Astrocyte (in vitro differentiated cells and primary cell): ENCODE results near the gene CASP10. TPM values are rescaled to one million over a fixed set of nuclear protein-coding genes. Genes with fewer than 3 reads are reported as not detected.
"Not testable (repeated sequence)": the region's sequence is repeated elsewhere in the genome, so short reads cannot be mapped to it uniquely, and the experiment has no call there.

Experiments used
- DNase-seq: peaks from one replicate; pipeline ENCODE4 v3.0.0-alpha.2; 2010; ENCODE audit warnings: low read depth
- FAIRE-seq: peaks from 2 replicates; lab custom pipeline; 2011; peaks lifted over from hg19 to GRCh38; lab: Jason Lieb, UNC
- H2AFZ ChIP-seq: 2 replicates; pipeline ENCODE4 v1.6.0; 2012; ENCODE audit warnings: low read depth, low read length, inconsistent platforms
- H3K27ac ChIP-seq: 2 replicates; pipeline ENCODE4 v1.5.1; 2011; ENCODE audit warnings: low read depth, low read length, inconsistent platforms
- H3K27me3 ChIP-seq: 2 replicates; pipeline ENCODE4 v1.6.0; 2011; ENCODE audit warnings: low read length, inconsistent platforms; ENCODE audit not compliant: insufficient read depth
- H3K36me3 ChIP-seq: 2 replicates; pipeline ENCODE4 v1.5.1; 2011; ENCODE audit warnings: low read length, inconsistent platforms; ENCODE audit not compliant: insufficient read depth
- H3K4me1 ChIP-seq: 2 replicates; pipeline ENCODE4 v1.5.1; 2011; ENCODE audit warnings: low read length, inconsistent platforms; ENCODE audit not compliant: insufficient read depth
- H3K4me2 ChIP-seq: 2 replicates; pipeline ENCODE4 v1.6.0; 2012; ENCODE audit warnings: low read length, inconsistent platforms
- H3K4me3 ChIP-seq: 2 replicates; pipeline ENCODE4 v1.5.1; 2011; ENCODE audit warnings: low read depth, mild to moderate bottlenecking, low read length, inconsistent platforms; ENCODE audit not compliant: insufficient read depth
- H3K79me2 ChIP-seq: 2 replicates; pipeline ENCODE4 v1.6.0; 2012; ENCODE audit warnings: mild to moderate bottlenecking, low read length, inconsistent platforms; ENCODE audit not compliant: insufficient read depth
- H3K9ac ChIP-seq: 2 replicates; pipeline ENCODE4 v1.6.0; 2012; ENCODE audit warnings: mild to moderate bottlenecking, low read length, inconsistent platforms
- H3K9me3 ChIP-seq: 2 replicates; pipeline ENCODE4 v1.5.1; 2012; ENCODE audit warnings: low read depth, mild to moderate bottlenecking, low read length, inconsistent platforms; ENCODE audit not compliant: insufficient read depth
- H4K20me1 ChIP-seq: 2 replicates; pipeline ENCODE4 v1.6.0; 2012; ENCODE audit warnings: low read length, inconsistent platforms; ENCODE audit not compliant: insufficient read depth
- H3K27ac Mint-ChIP-seq: one replicate; pipeline ENCODE4 v1.8.0; 2021; ENCODE audit warnings: mild to moderate bottlenecking, mixed read lengths; ENCODE audit not compliant: unreplicated experiment
- H3K27me3 Mint-ChIP-seq: one replicate; pipeline ENCODE4 v1.8.0; 2021; ENCODE audit warnings: low read depth, mixed read lengths; ENCODE audit not compliant: unreplicated experiment
- H3K36me3 Mint-ChIP-seq: one replicate; pipeline ENCODE4 v1.8.0; 2021; ENCODE audit warnings: low read depth, mixed read lengths; ENCODE audit not compliant: unreplicated experiment
- H3K4me1 Mint-ChIP-seq: one replicate; pipeline ENCODE4 v1.8.0; 2021; ENCODE audit warnings: low read depth, mixed read lengths; ENCODE audit not compliant: unreplicated experiment
- H3K4me3 Mint-ChIP-seq: one replicate; pipeline ENCODE4 v1.8.0; 2021; ENCODE audit warnings: mild to moderate bottlenecking, moderate library complexity, mixed read lengths; ENCODE audit not compliant: unreplicated experiment
- H3K9me3 Mint-ChIP-seq: one replicate; pipeline ENCODE4 v1.8.0; 2021; ENCODE audit warnings: mild to moderate bottlenecking, mixed read lengths; ENCODE audit not compliant: unreplicated experiment
- EZH2 ChIP-seq: IDR thresholded peaks from 2 replicates; pipeline ENCODE4 v1.6.1; 2012; ENCODE audit warnings: mild to moderate bottlenecking, low read length, inconsistent platforms; ENCODE audit not compliant: insufficient read depth
- total RNA-seq: library from RNA; stranded (reverse); gene quantifications from 2 replicates; pipeline ENCODE4 v1.2.1, GENCODE V29; 2021
- TF ChIP-seq, protein P1 (sequence below): IDR thresholded peaks from 2 replicates; pipeline ENCODE4 v1.5.1; 2011; ENCODE audit warnings: low read depth, mild to moderate bottlenecking, inconsistent platforms, low read length, moderate library complexity; ENCODE audit not compliant: insufficient read depth

The CASP10 gene
- total RNA-seq, 1 donor from 2014 or later, result 0.43 TPM

DNA sequence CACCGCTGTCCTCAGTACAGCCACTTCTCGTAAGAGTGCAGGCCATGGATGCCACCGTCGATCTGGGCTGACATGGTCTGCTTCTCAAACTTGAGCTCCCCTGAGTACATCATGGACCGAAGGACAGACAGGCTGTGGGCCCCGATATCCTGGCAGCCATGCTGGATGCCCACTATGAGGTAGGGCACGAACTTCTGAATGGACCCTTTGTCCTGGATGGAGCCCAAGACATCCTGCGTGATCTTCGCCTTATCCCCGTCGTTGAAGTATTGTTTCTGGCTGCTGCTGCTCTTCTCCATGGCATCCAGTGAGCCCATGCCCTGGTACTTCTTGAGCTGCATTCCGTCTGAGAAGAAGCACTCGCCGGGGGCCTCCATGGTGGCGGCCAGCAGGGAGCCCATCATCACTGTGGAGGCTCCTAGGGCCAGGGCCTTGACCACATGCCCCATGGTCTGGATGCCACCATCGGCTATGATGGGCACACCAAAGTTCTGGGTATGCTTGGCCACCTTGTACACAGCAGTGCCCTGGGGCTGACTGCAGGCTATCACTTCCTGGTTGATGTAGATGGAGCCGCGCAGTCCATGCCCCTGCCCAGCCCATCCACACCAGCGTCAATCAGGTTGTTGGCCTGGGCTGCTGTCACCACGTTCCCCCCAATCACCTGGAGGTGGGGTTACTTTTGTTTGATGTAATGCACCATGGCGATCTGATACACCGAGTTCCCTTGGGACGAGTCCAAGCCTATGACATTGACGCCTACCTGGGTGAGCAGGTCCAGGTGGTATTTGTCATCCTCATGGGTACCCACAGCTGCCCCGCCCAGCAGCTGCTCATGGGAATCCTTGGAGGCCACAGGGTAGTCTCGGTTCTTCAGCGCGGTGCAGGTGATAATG, 45.2 kb upstream of the CASP10 start:
- H3K79me2 ChIP-seq, result peaks cover 23% of the 10 kb centered on the region

DNA sequence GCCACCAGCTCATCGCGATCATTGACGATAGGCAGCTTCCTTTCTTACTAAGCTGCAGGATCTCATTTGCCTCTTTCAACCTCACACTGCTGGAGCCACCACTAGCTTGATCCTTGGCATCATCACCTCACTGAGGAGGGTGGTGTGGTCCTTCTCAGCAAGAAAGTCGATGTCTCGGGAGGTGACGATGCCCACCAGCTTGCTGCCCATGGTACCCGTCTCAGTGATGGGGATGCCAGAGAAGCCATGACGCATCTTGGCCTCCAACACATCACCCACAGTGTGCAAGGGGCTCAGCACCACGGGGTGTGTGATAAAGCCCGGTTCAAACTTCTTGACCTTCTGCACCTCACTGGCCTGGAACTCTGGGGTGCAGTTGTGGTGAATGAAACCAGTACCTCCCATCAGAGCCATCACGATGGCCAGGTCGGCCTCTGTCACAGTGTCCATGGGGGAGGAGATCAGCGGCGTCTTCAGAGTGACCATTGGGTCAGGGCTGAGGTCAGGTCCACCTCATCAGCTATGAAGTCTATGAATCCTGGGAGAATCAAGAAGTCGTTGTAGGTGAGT, 44.5 kb upstream of the CASP10 start:
- no peak for TF ChIP-seq EZH2
- TF ChIP-seq, protein P1, sequence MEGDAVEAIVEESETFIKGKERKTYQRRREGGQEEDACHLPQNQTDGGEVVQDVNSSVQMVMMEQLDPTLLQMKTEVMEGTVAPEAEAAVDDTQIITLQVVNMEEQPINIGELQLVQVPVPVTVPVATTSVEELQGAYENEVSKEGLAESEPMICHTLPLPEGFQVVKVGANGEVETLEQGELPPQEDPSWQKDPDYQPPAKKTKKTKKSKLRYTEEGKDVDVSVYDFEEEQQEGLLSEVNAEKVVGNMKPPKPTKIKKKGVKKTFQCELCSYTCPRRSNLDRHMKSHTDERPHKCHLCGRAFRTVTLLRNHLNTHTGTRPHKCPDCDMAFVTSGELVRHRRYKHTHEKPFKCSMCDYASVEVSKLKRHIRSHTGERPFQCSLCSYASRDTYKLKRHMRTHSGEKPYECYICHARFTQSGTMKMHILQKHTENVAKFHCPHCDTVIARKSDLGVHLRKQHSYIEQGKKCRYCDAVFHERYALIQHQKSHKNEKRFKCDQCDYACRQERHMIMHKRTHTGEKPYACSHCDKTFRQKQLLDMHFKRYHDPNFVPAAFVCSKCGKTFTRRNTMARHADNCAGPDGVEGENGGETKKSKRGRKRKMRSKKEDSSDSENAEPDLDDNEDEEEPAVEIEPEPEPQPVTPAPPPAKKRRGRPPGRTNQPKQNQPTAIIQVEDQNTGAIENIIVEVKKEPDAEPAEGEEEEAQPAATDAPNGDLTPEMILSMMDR, result no peak
- Mint-ChIP-seq H3K36me3 (peaks cover 37% of the 10 kb centered on the region), H3K9me3 (no peaks in the 10 kb centered on the region), H3K27ac (no peak overlapping the region), H3K4me1 (peaks cover 20% of the 10 kb centered on the region), H3K4me3 (no peak overlapping the region), H3K27me3 (no peaks in the 10 kb centered on the region)
- H3K4me2 ChIP-seq, result no peak overlapping the region
- H3K79me2 ChIP-seq, result peaks cover 16% of the 10 kb centered on the region
- H3K4me3 ChIP-seq, result no peak overlapping the region
- H4K20me1 ChIP-seq, result no peaks in the 10 kb centered on the region
- peaks cover 25% of the 10 kb centered on the region for H3K36me3 ChIP-seq
- H2AFZ ChIP-seq, result no peak overlapping the region
- H3K9me3 ChIP-seq, result no peaks in the 10 kb centered on the region
- H3K27me3 ChIP-seq, result no peaks in the 10 kb centered on the region
- no peak overlapping the region for H3K27ac ChIP-seq
- H3K4me1 ChIP-seq, result peaks cover 6% of the 10 kb centered on the region
- no peak overlapping the region for H3K9ac ChIP-seq
- FAIRE-seq (no peak), DNase-seq (no peak)

More for the DNA sequence above, 45.2 kb upstream of the CASP10 start:
- no peak overlapping the region for H3K4me3 ChIP-seq
- H3K36me3 ChIP-seq, result peaks cover 25% of the 10 kb centered on the region
- Mint-ChIP-seq H3K9me3 (no peaks in the 10 kb centered on the region), H3K27me3 (no peaks in the 10 kb centered on the region), H3K4me3 (no peak overlapping the region), H3K36me3 (peaks cover 42% of the 10 kb centered on the region), H3K27ac (no peak overlapping the region), H3K4me1 (peaks cover 27% of the 10 kb centered on the region)
- H3K9me3 ChIP-seq, result no peaks in the 10 kb centered on the region
- no peak overlapping the region for H2AFZ ChIP-seq
- no peak for DNase-seq
- peaks cover 6% of the 10 kb centered on the region for H3K4me1 ChIP-seq
- no peak overlapping the region for H3K4me2 ChIP-seq
- H3K9ac ChIP-seq, result no peak overlapping the region
- H4K20me1 ChIP-seq, result no peaks in the 10 kb centered on the region
- TF ChIP-seq EZH2, result no peak
- TF ChIP-seq, protein P1, result no peak
- no peak overlapping the region for H3K27ac ChIP-seq
- FAIRE-seq, result no peak
- no peaks in the 10 kb centered on the region for H3K27me3 ChIP-seq

DNA sequence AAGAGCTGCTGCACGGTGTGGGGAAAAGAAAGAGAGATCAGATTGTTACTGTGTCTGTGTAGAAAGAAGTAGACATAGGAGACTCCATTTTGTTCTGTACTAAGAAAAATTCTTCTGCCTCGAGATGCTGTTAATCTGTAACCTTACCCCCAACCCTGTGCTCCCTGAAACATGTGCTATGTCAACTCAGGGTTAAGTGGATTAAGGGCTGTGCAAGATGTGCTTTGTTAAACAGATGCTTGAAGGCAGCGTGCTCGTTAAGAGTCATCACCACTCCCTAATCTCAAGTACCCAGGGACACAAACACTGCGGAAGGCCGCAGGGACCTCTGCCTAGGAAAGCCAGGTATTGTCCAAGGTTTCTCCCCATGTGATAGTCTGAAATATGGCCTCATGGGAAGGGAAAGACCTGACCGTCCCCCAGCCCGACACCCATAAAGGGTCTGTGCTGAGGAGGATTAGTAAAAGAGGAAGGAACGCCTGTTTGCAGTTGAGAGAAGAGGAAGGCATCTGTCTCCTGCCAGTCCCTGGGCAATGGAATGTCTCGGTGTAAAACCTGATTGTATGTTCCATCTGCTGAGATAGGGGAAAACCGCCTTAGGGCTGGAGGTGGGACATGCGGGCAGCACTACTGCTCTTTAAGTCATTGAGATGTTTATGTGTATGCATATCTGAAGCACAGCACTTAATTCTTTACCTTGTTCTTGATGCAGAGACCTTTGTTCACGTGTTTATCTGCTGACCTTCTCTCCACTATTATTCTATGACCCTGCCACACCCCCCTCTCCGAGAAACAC, 43.8 kb upstream of the CASP10 start:
- H3K27ac ChIP-seq, H3K4me3 Mint-ChIP-seq, H4K20me1 ChIP-seq, H3K9me3 Mint-ChIP-seq, H3K9ac ChIP-seq, DNase-seq, H3K9me3 ChIP-seq, H3K27me3 ChIP-seq, H3K4me2 ChIP-seq, H3K4me1 ChIP-seq, FAIRE-seq, H3K4me3 ChIP-seq, H2AFZ ChIP-seq, H3K27ac Mint-ChIP-seq, H3K27me3 Mint-ChIP-seq: not testable (repeated sequence)
- Mint-ChIP-seq H3K36me3 (peaks cover 37% of the 10 kb centered on the region), H3K4me1 (peaks cover 20% of the 10 kb centered on the region)
- H3K79me2 ChIP-seq, result peaks cover 16% of the 10 kb centered on the region
- peaks cover 30% of the 10 kb centered on the region for H3K36me3 ChIP-seq
